Fibroblast of lung (primary cell): ENCODE results near the gene TTC27. TPM values are rescaled to one million over a fixed set of nuclear protein-coding genes. Genes with fewer than 3 reads are reported as not detected.

Experiments
- DNase-seq, 2 donors: peaks; one replicate each; pipeline versions ENCODE4 v3.0.0 to v3.0.0-alpha.2; 2010; ENCODE audit warnings: low read depth in 2 of 2
- H2AFZ ChIP-seq: 2 replicates; pipeline ENCODE4 v1.5.1; 2012; ENCODE audit warnings: low read length, control low read depth, inconsistent platforms
- H3K27ac ChIP-seq: 2 replicates; pipeline ENCODE4 v1.5.1; 2011; ENCODE audit warnings: low read length, control low read depth; ENCODE audit not compliant: insufficient read depth
- H3K27me3 ChIP-seq: 2 replicates; pipeline ENCODE4 v1.5.1; 2011; ENCODE audit warnings: mild to moderate bottlenecking, low read length; ENCODE audit not compliant: control insufficient read depth, insufficient read depth
- H3K36me3 ChIP-seq: 2 replicates; pipeline ENCODE4 v1.5.1; 2011; ENCODE audit warnings: low read length; ENCODE audit not compliant: control insufficient read depth, insufficient read depth
- H3K4me1 ChIP-seq: 2 replicates; pipeline ENCODE4 v1.5.1; 2011; ENCODE audit warnings: low read length; ENCODE audit not compliant: control insufficient read depth, insufficient read depth; ENCODE audit errors: extremely low read depth
- H3K4me2 ChIP-seq: 2 replicates; pipeline ENCODE4 v1.5.1; 2011; ENCODE audit warnings: low read length, control low read depth; ENCODE audit not compliant: insufficient read depth; ENCODE audit errors: extremely low read depth
- H3K4me3 ChIP-seq, 4 experiments: fragments of 200-600 bp in 1 of 4; sonication (generic) in 1 of 4; replicated peaks in 1 of 4; 2 replicates each; pipeline ENCODE4 v1.5.1; 2011 to 2016; ENCODE audit warnings: low read length in 4 of 4, low read depth in 3 of 4, mild to moderate bottlenecking in 3 of 4, control low read depth in 2 of 4, inconsistent platforms in 1 of 4, mixed read lengths in 1 of 4; ENCODE audit not compliant: insufficient read depth in 1 of 4; ENCODE audit errors: control extremely low read depth in 1 of 4
- H3K79me2 ChIP-seq: 2 replicates; pipeline ENCODE4 v1.5.1; 2012; ENCODE audit warnings: mild to moderate bottlenecking, low read length, inconsistent platforms; ENCODE audit not compliant: control insufficient read depth, insufficient read depth
- H3K9ac ChIP-seq: 2 replicates; pipeline ENCODE4 v1.5.1; 2011; ENCODE audit warnings: mild to moderate bottlenecking, low read length, control low read depth; ENCODE audit not compliant: insufficient read depth
- H3K9me3 ChIP-seq: 2 replicates; pipeline ENCODE4 v1.5.1; 2012; ENCODE audit warnings: low read depth, low read length; ENCODE audit not compliant: control insufficient read depth, insufficient read depth
- H4K20me1 ChIP-seq: 2 replicates; pipeline ENCODE4 v1.5.1; 2011; ENCODE audit warnings: low read length; ENCODE audit not compliant: control insufficient read depth, insufficient read depth; ENCODE audit errors: extremely low read depth
- CTCF ChIP-seq, 2 donors: IDR thresholded peaks in 1 of 2; conservative IDR thresholded peaks in 1 of 2; 1 replicate in 1 of 2; 2 replicates in 1 of 2; pipeline ENCODE4 v1.5.1; 2011 to 2012; ENCODE audit warnings: low read length in 2 of 2, control low read depth in 1 of 2, inconsistent platforms in 1 of 2, low read depth in 1 of 2, mild to moderate bottlenecking in 1 of 2
- EZH2 ChIP-seq: IDR thresholded peaks from 2 replicates; pipeline ENCODE4 v1.5.1; 2012; ENCODE audit warnings: low read length, control low read depth, mild to moderate bottlenecking; ENCODE audit errors: missing control alignments
- polyA plus RNA-seq, 2 donors: library from polyadenylated mRNA; depleted of rRNA in 1 of 2; stranded (reverse) in 1 of 2; unstranded in 1 of 2; fragments of >200 nt; gene quantifications; 2 replicates each; pipeline ENCODE4 v1.2.1, GENCODE V29; 2011 to 2012; ENCODE audit warnings: missing spikeins in 1 of 2
- total RNA-seq: library from RNA; depleted of rRNA; stranded (reverse); fragments of >200 nt; gene quantifications from 2 replicates; pipeline ENCODE4 v1.2.1, GENCODE V29; 2014

Gene TTC27
- total and polyA plus RNA-seq, 2 donors (not counting 1 experiment from before 2014, with no cell fraction given), result 15.7 to 19.3 TPM

GRCh38 chr2:32830196-32830595 is 202.3 kb downstream of the TTC27 start:
- Histone ChIP-seq H3K4me1 (no peaks in the 10 kb centered on the region), H3K36me3 (no peaks in the 10 kb centered on the region), H3K27me3 (no peaks in the 10 kb centered on the region), H3K27ac (no peak overlapping the region), H4K20me1 (no peaks in the 10 kb centered on the region), H3K9ac (no peak overlapping the region), H2AFZ (no peak overlapping the region), H3K79me2 (no peaks in the 10 kb centered on the region), H3K4me2 (no peak overlapping the region), H3K9me3 (no peaks in the 10 kb centered on the region), H3K4me3 (no peak overlapping the region)
- TF ChIP-seq EZH2 (no peak), CTCF (conservative IDR thresholded peaks at IDR 0.05 in 1 of 2, IDR thresholded peaks at IDR 0.05 in 1 of 2; ENCODE audit: low read depth in 1 of 2, low read length in 2 of 2) (no peak)
- no peak for DNase-seq

GRCh38 chr2:32832821-32833220 is 205.0 kb downstream of the TTC27 start:
- Histone ChIP-seq H2AFZ (no peak overlapping the region), H3K9ac (no peak overlapping the region), H3K4me2 (no peak overlapping the region), H3K36me3 (no peaks in the 10 kb centered on the region), H3K4me3 (no peak overlapping the region), H3K4me1 (no peaks in the 10 kb centered on the region), H4K20me1 (no peaks in the 10 kb centered on the region), H3K27me3 (no peaks in the 10 kb centered on the region), H3K27ac (no peak overlapping the region), H3K79me2 (no peaks in the 10 kb centered on the region), H3K9me3 (no peaks in the 10 kb centered on the region)
- DNase-seq, result peak; percentile 52 to 83
- TF ChIP-seq CTCF (conservative IDR thresholded peaks at IDR 0.05 in 1 of 2, IDR thresholded peaks at IDR 0.05 in 1 of 2; ENCODE audit: low read depth in 1 of 2, low read length in 2 of 2), result no peak
- TF ChIP-seq EZH2, result no peak

GRCh38 chr2:32833709-32834108 is 205.9 kb downstream of the TTC27 start:
- no peak overlapping the region for H2AFZ ChIP-seq
- H3K79me2 ChIP-seq, result no peaks in the 10 kb centered on the region

More at GRCh38 chr2:32833709-32834108, 205.9 kb downstream of the TTC27 start:
- Histone ChIP-seq H3K9me3 (no peaks in the 10 kb centered on the region), H3K27me3 (no peaks in the 10 kb centered on the region), H3K27ac (no peak overlapping the region), H4K20me1 (no peaks in the 10 kb centered on the region), H3K4me1 (no peaks in the 10 kb centered on the region), H3K36me3 (no peaks in the 10 kb centered on the region), H3K4me2 (no peak overlapping the region), H3K4me3 (no peak overlapping the region), H3K9ac (no peak overlapping the region)
- DNase-seq, result no peak
- TF ChIP-seq EZH2 (no peak), CTCF (conservative IDR thresholded peaks at IDR 0.05 in 1 of 2, IDR thresholded peaks at IDR 0.05 in 1 of 2; ENCODE audit: low read depth in 1 of 2, low read length in 2 of 2) (no peak)
